Myocyte (in vitro differentiated cells): ENCODE measurements around the gene ARPC2. TPM values are rescaled to one million over a fixed set of nuclear protein-coding genes. Genes with fewer than 3 reads are reported as not detected.

Source experiments
- DNase-seq: peaks from one replicate; pipeline ENCODE4 v3.0.0-alpha.2; 2012; ENCODE audit warnings: low read depth
- total RNA-seq: library from RNA; depleted of rRNA; stranded (reverse); fragments of >200 nt; gene quantifications from 2 replicates; pipeline ENCODE4 v1.2.3, GENCODE V29; 2014

ARPC2 gene
- total RNA-seq, 1 donor from 2014 or later, result 270 TPM

DNA sequence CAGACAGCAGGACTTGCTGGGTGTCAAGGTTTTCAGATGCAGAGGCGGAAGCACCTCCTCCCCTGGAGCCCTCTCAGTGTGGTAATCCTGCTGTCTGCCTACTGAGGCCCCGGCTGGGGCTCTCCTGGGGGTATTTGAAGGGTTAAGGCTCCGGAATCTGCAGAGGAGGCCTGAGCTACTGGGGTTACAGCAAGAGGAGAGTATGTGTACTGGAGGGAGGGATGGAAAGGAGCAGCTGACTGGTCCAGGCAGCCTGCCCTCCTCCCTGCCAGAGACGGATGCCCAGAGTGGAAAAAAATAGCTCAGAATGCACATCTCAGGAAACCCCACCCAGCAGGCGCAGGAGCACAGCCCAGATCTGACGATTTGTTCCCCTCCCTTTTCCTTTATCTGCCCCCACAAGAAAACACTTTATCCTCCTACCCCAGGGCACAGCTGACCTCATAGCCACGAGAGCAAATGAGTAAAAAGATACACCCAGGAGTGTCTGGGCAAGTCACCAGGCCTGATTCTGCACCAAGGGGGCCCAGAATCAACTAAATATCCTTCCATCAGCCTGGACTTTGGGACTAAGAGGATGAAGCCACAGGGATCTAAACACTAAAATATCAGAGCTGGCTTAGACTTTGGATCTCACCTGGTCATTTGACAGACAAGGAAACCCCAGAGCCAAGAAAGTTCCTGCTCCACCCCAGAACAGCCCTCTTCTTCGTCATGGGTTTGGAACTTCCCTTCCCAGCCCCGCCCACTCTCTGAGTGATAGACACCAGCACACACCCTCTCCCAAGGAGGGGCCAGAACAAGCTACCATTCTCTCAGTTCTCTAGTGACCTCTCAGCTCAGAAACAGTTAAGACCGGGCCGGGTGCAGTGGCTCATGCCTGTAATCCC, 69.8 kb downstream of the ARPC2 start:
- peak; percentile 98 for DNase-seq

DNA sequence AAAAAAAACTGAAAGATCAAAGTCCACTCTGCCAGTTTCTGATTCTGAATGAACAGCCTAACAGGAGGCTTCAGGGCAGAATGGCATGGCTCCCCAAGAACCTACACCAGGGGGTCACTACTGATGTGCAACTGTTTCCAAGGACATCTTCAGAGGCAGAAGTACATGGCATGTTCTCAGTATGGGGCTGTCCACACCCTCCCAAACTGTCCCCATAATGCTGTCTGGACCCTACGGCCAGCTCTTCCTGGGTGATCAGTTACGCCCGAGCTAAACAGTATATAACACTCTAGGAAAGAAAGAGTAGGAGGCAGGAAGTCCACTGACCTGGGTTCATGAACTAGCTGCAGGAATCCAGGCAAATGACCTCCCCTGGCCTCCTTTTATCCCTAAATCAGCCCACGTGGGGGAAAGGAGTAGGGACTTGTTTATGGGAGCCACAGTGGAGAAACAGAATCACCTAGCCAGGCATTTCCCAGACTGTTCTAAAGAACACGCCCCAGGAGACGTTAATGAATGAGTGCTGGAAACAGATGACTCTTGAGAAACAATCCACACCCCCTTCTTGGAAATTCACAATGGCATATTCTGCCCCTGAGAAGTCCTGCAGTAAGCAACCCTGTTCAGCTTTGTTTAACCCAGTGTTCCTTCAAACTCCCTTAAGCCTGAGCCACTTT, 72.8 kb downstream of the ARPC2 start:
- peak; percentile 46 for DNase-seq

GRCh38 chr2:218290316-218291261, 73.6 kb downstream of the ARPC2 start:
- DNase-seq, result no peak

DNA sequence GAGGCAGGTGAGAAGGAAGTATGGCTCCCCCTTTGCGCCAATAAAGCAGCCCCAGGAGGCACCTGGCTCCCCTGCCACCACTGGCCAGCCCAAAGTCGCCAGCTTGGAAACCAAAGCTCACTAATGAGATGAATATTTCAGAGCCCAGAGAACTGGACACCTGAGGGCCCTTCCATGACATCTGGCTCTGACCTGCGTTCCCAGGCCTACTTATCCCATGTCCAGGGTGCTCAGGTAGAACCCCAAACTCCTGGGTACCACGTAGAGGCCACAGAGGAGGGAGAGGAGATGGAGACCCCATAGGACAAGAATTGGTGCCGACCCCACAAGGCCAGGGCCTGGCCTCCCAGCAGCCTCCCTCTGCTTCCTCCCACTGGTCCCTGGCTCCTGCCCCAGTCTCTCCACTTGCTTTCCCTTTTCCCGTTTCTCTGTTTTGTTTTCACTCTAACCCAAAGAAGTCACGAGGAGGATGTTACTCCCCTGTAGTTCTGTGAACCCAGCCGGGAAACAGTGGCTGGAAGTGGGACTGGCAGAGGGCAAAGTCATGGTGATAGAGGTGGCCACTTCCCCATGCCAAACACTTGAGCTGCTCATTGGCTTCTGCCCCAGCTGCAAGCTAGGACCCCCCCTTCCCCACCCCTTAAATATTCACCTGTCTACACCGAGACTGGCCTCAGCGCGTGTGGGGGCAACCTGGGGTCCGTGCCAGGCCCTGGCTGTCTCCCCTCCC, 74.5 kb downstream of the ARPC2 start:
- DNase-seq, result no peak

GRCh38 chr2:218292048-218293014, 75.3 kb downstream of the ARPC2 start, which contains the start of gene TMBIM1:
Gene TMBIM1, minus strand, starts transcription at chr2:218292503. Its CDS starts 10,362 bp downstream, at chr2:218282141.
- DNase-seq, result peak; percentile 79

DNA sequence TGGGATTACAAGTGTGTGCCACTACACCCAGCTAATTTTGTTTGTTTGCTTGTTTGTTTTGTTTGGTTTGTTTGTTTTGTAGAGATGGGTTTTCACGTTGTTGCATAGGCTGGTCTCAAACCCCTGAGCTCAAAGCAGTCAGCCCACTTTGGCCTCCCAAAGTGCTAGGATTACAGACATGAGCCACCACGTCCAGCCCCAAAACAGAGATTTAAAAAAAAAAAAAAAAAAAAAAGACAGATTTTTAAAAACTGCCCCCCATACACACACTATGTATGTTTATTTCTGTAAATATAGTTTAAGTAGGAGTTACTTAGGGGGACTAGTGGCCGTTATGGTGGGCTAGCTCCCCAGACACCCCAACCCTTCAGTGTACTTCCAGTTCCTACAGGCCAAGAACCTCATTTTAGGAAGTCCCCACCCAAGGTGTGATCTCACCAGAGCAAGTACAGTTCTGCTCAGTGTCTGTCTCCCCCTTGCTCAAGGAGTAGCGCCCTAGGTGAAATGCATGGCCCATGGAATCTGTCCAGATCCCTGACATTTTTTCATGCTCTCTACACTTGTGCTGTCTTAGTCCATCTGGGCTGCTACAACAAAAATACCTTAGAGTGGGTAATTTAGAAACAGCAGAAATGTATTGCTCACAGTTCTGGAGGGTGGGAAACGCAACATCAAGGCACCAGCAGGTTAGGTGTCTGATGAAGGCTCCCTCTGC, 76.9 kb downstream of the ARPC2 start:
- no peak for DNase-seq

GRCh38 chr2:218294430-218295022, 77.5 kb downstream of the ARPC2 start:
- DNase-seq, result no peak

- no peak for DNase-seq
These were observed 78.0 kb downstream of the ARPC2 start for GRCh38 chr2:218295029-218295428.

DNA sequence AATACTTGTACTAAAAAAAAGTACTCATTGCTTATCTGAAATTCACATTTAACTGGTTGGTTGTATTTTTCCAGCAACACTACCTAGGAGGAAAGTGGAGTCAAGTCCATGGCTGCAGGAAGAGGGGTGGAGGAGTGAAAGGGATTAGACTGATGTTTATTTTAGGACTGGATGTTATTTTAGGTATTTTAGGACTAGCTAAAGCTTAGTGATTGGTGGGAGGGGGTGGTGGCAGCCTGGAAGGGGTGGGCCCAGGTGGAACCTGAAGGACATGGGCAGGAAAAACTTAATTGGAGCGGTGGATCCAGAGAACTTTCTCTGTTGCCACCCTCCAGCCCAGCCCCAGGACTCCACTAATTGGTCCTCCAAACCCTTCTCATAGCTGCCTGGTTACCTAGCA, 79.2 kb downstream of the ARPC2 start:
- DNase-seq, result no peak

GRCh38 chr2:218296847-218297246, 79.9 kb downstream of the ARPC2 start:
- DNase-seq, result no peak

- no peak for DNase-seq
These were observed 81.4 kb downstream of the ARPC2 start for GRCh38 chr2:218298314-218298875.

GRCh38 chr2:218300141-218300540, 83.2 kb downstream of the ARPC2 start:
- DNase-seq, result no peak

DNA sequence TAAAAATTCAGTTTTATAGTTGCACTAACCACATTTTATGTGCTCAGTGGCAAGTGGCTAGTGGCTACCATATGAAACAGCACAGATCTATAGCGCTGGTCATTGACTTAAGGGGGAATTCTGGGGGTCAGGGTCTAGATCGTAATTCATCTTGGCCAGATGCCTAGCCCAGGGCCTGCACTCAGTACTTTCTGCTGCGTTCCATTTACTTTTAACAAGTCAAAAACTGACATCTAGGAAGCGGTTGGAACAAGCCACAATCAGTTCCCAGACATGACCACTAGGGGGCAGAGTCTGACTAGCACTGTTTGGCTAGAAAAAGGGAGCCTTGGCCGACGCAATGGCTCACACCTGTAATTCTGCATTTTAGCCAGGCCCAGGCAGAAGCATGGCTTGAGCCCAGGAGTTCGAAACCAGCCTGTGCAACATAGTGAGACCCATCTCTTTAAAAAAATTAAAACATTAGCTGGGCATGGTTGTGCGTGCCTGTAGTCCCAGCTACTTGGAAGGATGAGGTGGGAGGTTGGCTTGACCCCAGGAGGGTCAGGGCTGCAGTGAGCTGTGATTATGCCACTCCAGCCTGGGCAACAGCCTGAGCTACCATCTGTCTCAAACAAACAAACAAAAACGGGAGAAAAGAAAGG, 84.3 kb downstream of the ARPC2 start:
- peak; percentile 84 for DNase-seq
